Stimulated activated CD4-positive, alpha-beta T cell treated with anti-CD3 and anti-CD28 coated beads, Interleukin-15, amount 100 ng/mL, for 24 hours (primary cell): Measurements from ENCODE around the gene COL9A2.

Experiments used
- DNase-seq: peaks from one replicate; pipeline ENCODE4 v3.0.0-alpha.2; 2020

The COL9A2 gene

GRCh38 chr1:40301541-40302299, 15.4 kb downstream of the COL9A2 start:
- no peak for DNase-seq

DNA sequence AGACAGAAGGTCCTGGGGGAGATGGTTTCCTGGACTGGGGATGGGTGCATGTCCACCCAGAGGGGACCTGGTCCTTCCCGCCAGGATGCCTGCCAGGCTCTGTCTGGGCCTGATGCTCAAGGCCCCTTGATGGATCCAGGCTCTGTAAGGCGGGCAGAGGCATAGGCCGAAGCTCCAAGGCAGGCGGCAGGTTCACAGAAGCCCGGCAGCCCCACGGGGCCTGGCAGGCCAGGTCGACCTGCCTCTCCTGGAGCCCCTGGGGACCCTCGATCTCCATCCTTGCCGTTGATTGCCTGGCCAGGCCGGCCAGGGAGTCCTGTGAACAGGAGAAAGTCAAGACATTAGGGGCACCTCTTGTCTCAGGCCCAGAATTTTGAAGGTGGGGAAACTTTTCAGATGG, 16.0 kb downstream of the COL9A2 start:
- no peak for DNase-seq

DNA sequence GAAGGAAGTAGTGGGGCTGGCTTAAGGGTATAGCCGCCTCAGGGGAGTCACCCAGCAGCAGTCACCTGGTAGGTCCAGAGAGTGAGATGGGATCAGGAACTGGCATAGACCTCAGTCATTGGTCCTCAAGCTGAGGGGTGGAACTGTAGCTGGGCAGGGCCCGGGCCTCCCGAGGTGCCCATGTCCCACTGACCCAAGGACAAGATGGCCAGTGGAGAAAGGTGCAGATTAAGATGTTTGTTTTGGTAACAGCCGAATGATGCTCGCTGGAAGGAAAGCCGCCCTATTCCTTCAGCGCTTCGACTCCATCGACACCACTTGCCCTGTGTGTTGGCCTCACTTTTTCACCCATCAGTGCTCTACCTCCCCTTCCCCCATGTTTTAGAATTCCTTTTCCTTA, 16.4 kb downstream of the COL9A2 start:
- no peak for DNase-seq

GRCh38 chr1:40300249-40300567, 16.9 kb downstream of the COL9A2 start:
- DNase-seq, result no peak

DNA sequence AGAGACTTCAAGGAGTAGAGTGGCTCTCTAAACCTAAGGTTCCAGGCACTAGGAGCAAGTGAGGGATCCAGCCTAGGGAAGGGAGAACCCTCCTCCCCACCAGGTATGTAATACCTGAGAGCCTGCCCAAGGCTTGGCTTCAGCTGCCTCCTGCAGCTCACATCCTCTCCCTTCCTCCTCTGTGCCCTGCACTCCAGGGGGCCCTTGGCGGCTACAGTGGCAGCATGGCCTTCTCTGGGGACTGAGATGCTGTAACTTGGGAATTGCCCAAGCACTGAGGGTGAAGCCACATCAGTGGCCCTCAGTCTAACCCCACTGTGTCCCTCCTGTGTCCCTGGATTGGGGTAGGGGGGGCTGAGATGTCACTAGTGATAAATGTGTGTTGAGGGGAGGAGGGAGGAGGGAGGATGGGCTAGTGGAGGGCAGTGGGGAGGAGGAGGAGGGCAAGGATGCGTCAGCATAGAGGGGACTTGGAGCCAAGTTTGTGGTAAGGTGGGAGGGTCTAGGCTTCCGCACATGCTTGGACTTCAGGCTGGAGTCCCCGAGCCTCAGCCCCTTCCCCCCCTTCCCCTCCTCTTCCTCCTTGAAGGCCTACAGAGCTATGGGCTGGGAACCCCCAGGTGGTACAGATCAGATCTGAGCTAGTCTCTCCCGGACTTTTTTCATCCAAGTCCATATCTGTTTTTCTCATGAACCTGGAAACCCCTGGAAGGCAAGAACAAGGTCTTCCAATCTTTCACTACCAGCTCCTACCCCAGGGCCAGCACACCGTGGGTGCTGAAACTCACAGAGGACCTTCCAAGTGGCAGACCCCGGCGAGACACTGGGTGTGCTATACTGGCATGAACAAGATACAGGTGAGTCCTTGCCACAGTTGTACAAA, 17.5 kb downstream of the COL9A2 start:
- DNase-seq, result no peak

- no peak for DNase-seq
Measured at GRCh38 chr1:40291293-40291692, 25.8 kb downstream of the COL9A2 start.

- DNase-seq, result no peak
Measured at GRCh38 chr1:40281853-40282252, 35.2 kb downstream of the COL9A2 start.

- DNase-seq, result no peak
Measured at GRCh38 chr1:40276122-40276521, 41.0 kb downstream of the COL9A2 start.

GRCh38 chr1:40274331-40274730, 42.8 kb downstream of the COL9A2 start:
- DNase-seq, result no peak

- DNase-seq, result no peak
Measured at GRCh38 chr1:40273547-40274166, 43.4 kb downstream of the COL9A2 start.

DNA sequence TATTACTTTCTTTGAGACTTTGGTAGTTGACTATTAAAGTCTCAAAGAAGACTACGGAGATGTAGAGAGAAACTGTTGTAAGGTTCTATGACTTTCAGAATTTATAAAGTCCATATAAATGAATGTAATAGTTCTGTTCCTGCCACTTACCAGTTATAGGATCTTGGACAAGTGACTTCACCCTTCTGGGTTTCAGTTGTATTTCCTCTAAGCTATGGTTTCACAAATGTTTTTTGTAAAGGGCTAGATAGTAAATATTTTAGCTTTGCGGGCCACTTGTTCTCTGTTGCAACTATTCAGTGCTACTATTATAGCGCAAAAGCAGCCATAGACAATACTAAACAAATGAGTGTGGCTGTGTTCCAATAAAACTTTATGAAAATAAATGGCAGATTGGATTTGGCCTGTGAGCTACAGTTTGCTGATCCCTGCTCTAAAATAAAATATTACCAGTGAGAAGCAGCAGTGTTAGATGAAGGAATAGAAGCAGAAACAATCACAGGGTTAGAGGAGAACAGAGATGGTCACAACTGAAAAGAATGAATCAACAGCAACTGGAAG, 44.4 kb downstream of the COL9A2 start:
- no peak for DNase-seq

DNA sequence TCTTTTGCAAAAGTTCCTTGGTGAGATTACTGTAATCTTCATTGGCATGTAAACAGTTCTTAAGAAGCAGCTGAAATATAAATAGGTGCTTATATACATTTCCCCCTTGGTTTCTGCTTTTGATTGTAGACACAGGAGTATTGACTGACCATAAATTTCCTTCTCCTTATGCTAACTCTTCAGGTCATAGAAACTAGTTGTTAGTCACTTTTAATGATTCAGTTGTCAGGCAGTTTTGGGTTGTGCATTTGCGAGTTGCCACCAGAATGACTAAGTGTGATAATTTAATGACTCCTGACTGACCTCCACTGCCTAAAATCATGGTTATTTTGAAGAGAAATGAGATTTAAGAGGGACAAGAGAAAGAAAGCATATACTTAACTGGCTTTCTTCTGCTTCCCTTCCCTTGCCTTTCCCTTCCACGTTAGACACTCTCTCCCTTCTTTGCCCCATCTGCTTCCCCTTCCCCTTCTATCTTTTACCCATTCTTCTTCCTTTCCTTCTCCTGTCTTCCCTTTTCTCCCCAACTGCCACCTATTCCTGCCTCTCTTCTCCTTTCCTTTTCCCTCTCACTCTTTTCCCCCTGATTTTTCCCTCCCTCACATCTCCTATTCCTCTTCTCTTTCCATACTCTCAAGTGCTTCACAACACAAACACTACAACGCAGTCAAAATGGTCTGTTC, 46.8 kb downstream of the COL9A2 start:
- DNase-seq, result peak; percentile 20

DNA sequence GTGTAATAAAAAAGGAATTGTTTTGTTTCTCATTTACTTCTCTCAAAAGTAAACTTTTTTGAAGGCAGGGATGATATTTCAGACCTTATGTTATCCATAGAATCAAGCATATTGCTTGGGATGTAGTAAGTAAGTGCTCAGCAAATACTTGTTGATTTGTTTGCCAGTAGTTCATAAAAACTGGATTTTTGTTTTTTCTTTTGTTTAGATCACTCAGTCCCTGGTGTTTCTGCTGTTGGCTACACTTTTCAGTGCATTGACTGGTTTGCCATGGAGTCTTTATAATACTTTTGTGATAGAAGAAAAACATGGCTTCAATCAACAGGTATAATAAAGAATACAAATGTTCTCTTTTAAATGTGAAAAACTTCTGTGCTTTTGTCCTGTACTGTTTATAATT, 48.9 kb downstream of the COL9A2 start:
- DNase-seq, result no peak

GRCh38 chr1:40267767-40268187, 49.3 kb downstream of the COL9A2 start:
- DNase-seq, result no peak

DNA sequence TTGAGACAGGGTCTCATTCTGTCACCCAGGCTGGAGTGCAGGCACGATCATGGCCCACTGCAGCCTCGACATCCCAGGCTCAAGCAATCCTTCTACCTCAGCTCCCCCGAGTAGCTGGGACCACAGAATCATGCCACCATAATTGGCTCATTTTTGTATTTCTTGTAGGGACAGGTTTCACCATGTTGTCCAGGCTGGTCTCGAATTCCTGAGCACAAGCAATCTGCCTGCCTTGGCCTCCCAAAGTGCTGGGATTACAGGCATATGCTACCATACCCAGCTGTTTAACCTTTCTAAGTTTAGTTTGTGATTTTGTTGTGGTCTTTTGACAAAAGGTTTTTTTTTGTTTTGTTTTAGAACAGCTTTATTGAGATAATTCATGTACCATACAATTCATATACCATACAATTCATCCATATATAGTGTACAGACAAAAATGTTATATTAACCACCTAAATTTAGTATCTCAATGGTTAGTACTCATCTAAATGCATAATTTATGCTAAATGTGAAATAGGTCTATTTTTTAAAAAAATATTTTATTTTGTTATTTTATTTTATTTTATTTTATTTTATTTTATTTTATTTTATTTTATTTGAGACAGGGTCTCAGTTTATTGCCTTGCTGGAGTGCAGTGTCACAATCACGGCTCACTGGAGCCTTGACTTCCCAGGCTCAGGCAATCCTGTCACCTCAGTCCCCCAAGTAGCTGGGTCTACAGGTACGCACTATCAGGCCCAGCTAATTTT, 50.1 kb downstream of the COL9A2 start:
- DNase-seq, result no peak

DNA sequence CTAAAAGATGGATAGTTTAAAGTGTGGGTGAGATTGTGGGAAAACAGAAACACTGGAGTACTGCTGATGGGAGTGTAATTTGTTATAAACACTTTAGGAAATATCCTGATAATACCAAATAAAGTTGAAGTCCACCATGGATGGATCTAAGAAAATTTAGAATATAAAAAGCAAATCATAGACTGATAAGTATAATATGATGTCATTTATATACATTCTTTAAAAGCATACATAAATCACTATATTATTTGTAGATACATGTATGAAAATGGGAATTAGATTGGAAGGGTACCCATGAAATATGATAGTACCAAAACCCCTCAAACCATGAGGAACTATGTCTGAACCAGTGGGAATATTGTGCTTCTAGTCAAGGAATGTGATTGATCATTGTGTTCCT, 51.2 kb downstream of the COL9A2 start:
- DNase-seq, result no peak

- DNase-seq, result no peak
Measured at GRCh38 chr1:40265298-40265697, 51.8 kb downstream of the COL9A2 start.

GRCh38 chr1:40264354-40264781, 52.7 kb downstream of the COL9A2 start:
- DNase-seq, result peak; percentile 37

GRCh38 chr1:40258445-40258769, 58.7 kb downstream of the COL9A2 start:
- no peak for DNase-seq

GRCh38 chr1:40257688-40258444, 59.2 kb downstream of the COL9A2 start, which contains the start of gene ZMPSTE24:
Gene ZMPSTE24 (plus strand): TSS chr1:40258236. CDS start chr1:40258272, 36 bp downstream.
- DNase-seq, result peak; percentile 97

- DNase-seq, result no peak
Measured at GRCh38 chr1:40257313-40257687, 59.8 kb downstream of the COL9A2 start.
